HG02840 (cell line): Measurements from ENCODE around the gene SLC16A13.
"Not testable (repeated sequence)": the region's sequence is repeated elsewhere in the genome, so short reads cannot be mapped to it uniquely, and the experiment has no call there.

ENCODE experiments used
- ATAC-seq: cut with Tn5 transposase; IDR thresholded peaks from one replicate; pipeline ENCODE4 v1.9.1; 2021; ENCODE audit warnings: mild to moderate bottlenecking, moderate library complexity, moderate number of reproducible peaks; ENCODE audit not compliant: unreplicated experiment, low FRiP score

Gene SLC16A13

DNA sequence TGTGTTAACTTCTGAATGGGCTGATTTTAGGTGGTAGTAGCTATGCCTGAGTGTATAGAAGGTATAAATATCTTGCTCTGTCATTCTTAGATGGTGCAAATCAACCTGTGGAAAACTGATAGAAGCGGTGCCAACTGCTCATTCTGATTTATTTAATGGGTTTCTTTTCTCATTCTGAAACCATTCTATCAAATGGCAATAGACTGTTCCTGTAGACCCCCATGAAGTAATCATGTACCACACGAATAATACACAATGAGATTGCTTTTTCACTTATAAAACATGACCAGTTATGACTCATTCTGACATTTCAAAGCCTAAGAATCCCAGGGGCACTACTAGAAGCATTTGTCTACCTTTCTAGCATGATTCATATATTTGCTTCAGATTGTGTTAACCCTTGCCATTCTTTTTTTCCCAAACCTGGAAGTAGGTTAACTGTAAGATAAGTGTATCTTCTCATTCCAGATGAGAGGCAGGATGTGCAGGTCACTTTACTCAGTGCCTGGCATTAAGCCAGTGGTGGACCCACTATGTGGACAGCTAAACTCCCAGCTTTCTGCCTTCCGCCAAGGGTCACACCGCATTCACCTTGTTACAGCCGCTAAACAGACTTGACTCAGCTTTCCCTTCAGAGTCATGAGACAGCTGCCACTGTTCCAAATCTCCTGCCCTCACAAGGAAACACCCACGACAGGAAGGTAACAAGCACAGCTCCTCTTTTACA is 24.5 kb downstream of the SLC16A13 start:
- no peak for ATAC-seq

- no peak for ATAC-seq
Observed at GRCh38 chr17:7063518-7064094, 27.8 kb downstream of the SLC16A13 start.

- ATAC-seq, result no peak
Observed at GRCh38 chr17:7064261-7064660, 28.4 kb downstream of the SLC16A13 start.

GRCh38 chr17:7067198-7067597 is 31.4 kb downstream of the SLC16A13 start:
- no peak for ATAC-seq

DNA sequence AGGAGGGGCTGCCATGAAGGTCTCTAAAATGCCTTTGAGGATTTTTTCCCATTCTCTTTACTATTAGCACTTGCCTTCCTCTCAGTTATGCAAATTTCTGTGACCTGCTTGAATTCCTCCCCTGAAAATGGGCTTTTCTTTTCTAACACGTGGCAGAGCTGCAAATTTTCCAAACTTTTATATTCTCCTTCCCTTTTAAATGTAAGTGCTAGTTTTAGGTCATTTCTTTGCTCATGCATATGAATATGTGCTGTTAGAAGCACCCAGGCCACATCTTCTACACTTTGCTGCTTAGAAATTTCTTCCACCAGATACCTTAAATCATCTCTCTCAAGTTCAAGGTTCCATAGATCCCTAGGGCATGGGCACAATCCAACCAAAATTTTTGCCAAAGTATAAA is 32.5 kb downstream of the SLC16A13 start:
- no peak for ATAC-seq

GRCh38 chr17:7070712-7071111 is 34.9 kb downstream of the SLC16A13 start:
- ATAC-seq, result no peak

DNA sequence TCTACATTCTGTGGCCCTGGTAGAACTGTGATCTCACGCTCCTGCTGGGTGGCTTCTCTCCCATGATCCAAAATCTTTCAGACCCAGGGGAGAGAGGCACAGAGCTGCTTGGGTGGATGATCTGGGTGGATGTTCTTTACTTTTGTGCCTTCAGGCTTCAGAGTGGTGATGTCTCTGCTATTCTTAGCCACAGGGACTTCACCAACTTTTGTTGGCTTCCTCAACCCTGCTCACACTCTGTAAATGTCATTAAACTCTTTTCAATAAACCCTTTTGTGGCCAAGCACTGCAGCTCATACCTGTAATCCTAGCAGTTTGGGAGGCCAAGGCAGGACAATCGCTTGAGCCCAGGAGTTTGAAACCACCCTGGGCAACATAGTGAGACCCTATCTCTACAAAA is 36.6 kb downstream of the SLC16A13 start:
- no peak for ATAC-seq

GRCh38 chr17:7074931-7075330 is 39.1 kb downstream of the SLC16A13 start:
- no peak for ATAC-seq

- ATAC-seq, result no peak
Observed at GRCh38 chr17:7077911-7078546, 42.2 kb downstream of the SLC16A13 start.

DNA sequence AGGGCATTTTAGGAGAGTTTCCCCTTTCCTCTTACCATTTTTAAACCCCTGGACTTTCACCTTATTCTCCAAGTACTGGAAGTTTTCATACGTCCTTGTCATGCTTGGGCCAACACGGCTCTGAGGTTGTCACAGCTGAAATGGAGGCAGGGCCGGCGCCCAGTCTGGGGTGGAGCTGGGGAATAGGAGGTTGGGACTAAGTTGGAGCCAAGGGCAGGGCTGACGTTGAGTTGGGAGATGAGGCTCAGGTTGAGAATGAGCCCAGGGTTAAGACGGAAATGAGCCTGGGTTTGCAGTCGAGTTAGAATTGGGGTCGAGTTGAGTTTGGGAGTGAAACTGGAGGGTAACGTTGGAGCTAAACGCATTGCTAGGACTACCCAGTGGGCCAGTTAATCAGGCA is 42.9 kb downstream of the SLC16A13 start:
- no peak for ATAC-seq

DNA sequence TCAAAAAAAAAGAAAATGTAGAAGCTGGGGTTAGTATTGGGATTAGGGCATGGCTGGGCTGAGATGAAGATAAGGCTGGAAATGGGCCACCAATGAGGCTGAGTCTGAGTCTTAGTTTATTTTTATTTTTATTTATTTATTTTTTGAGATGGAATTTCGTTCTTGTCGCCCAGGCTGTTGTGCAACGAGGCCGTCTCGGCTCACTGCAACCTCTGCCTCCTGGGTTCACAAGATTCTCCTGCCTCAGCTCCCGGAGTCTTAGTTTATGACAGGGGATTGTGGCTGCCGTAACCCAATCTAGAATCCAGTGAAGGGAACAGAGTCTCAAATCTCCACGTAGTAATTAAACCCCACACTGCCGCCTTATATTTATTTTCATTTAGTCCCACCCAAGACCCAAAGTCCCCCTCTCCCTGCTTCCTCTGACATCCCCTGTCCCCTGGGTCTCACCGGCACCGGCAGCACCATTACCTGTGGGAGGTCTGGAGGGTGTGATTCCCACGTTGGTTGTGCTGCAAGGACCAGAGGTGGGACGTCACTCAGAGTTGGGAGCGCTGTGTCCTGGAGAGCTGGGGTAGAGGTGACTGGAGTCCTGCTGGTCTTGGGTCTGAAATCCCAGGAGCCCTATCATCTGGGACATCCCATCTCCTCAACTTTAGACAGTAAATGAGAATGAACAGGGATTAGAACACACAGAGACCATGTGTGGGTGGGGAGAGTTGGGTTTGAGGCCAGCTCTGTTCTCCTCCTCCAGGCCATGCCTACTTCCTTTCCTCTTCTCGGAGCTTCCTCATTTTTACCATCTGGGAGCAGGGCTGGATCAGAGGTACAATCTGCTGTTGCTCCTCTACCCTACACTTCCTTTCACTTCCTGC is 44.0 kb downstream of the SLC16A13 start, which contains the start of gene CLEC10A:
CLEC10A (minus strand) TSS at position 671 of the 875 bp plus-strand sequence. CDS start 1,439 bp downstream, outside the sequence.
- ATAC-seq, result no peak

DNA sequence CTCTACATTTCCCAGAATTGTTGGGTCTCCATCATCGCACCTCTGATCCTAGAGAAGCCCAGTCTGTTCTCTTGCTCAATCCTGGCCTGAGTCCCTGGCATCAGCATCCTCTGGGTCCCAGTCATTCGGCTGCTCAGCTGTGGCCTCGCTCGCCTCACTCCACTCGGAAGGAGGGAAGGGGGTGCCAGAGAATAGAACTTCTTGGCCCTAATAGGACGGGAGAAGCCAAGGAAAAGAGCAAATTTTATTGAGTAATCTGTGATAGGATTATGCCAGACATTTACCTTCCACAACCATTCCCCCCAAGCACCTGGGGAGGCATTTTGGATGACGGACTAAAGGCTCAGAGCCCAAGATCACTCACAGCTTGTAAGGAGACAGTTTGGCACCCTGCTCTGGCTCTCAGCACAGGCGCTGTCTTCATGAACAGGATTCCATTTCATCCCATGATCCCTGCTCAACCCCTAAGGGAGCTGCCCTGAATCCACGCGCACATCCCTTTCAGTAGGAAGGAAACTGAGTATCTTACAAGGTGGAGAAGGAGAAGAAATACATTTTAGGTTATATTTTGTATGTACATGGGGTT is 44.7 kb downstream of the SLC16A13 start:
- no peak for ATAC-seq

DNA sequence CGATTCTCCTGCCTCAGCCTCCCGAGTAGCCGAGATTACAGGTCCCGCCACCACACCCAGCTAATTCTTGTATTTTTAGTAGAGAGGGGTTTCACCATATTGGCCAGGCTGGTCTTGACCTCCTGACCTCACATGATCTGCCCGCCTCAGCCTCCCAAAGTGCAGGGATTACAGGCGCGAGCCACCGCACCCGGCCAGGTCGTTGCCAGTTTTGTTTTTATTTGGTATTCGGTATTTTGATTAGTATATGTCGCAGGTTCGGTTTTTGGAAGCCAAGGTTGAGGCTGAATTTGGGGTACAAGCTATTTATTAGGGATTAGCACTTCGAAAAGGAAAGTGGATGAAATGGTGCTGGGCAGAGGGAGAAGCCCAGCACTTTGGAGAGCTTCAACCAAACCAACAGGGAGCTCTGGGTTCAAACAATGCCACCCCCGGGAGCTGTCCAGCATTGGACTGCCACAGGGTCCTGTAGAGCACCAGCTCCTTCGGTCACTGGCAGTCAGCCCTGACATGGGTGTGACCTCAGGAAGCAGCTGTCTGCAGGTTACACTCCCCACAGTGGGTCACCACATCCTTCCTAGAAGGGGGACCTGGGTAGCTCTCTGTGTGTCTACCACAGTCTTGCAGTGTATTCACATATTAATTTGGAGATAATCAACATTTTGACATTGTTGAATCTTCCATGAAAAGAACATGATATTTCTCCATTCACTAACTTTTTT is 45.7 kb downstream of the SLC16A13 start:
- no peak for ATAC-seq

GRCh38 chr17:7083592-7083991 is 47.8 kb downstream of the SLC16A13 start:
- no peak for ATAC-seq

GRCh38 chr17:7084088-7084487 is 48.3 kb downstream of the SLC16A13 start:
- ATAC-seq, result no peak

DNA sequence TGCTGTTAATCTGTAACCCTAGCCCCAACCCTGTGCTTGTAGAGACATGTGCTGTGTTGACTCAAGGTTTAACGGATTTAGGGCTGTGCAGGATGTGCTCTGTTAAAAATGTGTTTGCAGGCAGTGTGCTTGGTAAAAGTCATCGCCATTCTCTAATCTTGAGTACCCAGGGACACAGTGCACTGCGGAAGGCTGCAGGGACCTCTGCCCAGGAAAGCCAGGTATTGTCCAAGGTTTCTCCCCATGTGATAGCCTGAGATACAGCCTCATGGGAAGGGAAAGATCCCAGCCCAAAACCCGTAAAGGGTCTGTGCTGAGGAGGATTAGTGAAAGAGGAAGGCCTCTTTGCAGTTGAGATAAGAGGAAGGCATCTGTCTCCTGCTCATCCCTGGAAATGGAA is 52.6 kb downstream of the SLC16A13 start:
- not testable (repeated sequence) for ATAC-seq

- not testable (repeated sequence) for ATAC-seq
Observed at GRCh38 chr17:7089570-7089969, 53.8 kb downstream of the SLC16A13 start.
